ENCODE results near the gene SHFL. TPM values are rescaled to one million over a fixed set of nuclear protein-coding genes. Genes with fewer than 3 reads are reported as not detected.

Gene SHFL
- 16.0 and 22.7 TPM in 2 replicates for total RNA-seq (ENCODE audit: low replicate concordance)

GRCh38 chr19:10085641-10086590 lies at the start of gene SHFL:
Gene SHFL (plus strand): TSS chr19:10086317. CDS start chr19:10086428, 111 bp downstream.

GRCh38 chr19:10106100-10106936 lies 20.2 kb downstream of the SHFL start, which contains the start of gene PPAN:
Gene PPAN (plus strand): TSS chr19:10106362. CDS start chr19:10106395, 33 bp downstream.

DNA sequence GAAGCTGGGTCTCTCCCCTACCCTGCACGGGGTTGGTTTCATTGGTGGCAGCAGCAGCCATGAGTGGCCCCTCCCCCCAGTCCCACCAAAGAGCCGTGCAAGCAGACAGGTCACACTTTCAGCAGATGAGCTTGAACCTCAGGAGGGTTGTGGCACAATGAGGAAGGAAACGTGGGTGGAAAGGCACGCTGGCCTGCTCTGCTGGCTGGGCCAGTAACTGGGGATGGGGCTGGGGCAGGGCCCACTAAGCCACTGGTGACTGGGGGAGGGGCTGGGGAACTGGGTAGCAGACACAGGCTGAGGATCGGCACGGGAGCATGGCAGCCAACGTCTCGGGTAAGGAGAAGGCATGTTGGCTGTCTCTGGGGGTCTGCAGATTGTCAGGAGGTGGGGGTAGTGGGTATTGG lies 25.3 kb downstream of the SHFL start, which contains the start of gene P2RY11:
Gene P2RY11 (plus strand): TSS at position 289 of the 407 bp plus-strand sequence. CDS start 29 bp downstream, at position 318.

Other genes starting within 250 kb of the SHFL start
- gene OLFM2, start 149.8 kb upstream of the SHFL start, total RNA-seq (ENCODE audit: low replicate concordance), result 1.4 and 16.1 TPM in 2 replicates
- 0.38 and 4.3 TPM in 2 replicates for gene COL5A3, start 75.8 kb upstream of the SHFL start, total RNA-seq (ENCODE audit: low replicate concordance)
- not detected in 2 replicates for gene RDH8, start 72.8 kb upstream of the SHFL start, total RNA-seq (ENCODE audit: low replicate concordance)
- under 0.01 and 0.45 TPM in 2 replicates for gene ANGPTL6, start 16.4 kb downstream of the SHFL start, total RNA-seq (ENCODE audit: low replicate concordance)
- gene PPAN, start 20.0 kb downstream of the SHFL start, total RNA-seq (ENCODE audit: low replicate concordance), result 25.2 and 32.5 TPM in 2 replicates
- 2.0 and 4.0 TPM in 2 replicates for gene P2RY11, start 25.4 kb downstream of the SHFL start, total RNA-seq (ENCODE audit: low replicate concordance)
- gene EIF3G, start 33.6 kb downstream of the SHFL start, total RNA-seq (ENCODE audit: low replicate concordance), result 343 and 390 TPM in 2 replicates
- 16.6 and 23.2 TPM in 2 replicates for gene DNMT1, start 108.6 kb downstream of the SHFL start, total RNA-seq (ENCODE audit: low replicate concordance)
- gene S1PR2, start 145.0 kb downstream of the SHFL start, total RNA-seq (ENCODE audit: low replicate concordance), result 9.3 and 22.9 TPM in 2 replicates
- 5.7 and 18.0 TPM in 2 replicates for gene MRPL4, start 165.9 kb downstream of the SHFL start, total RNA-seq (ENCODE audit: low replicate concordance)
- gene ICAM1, start 184.8 kb downstream of the SHFL start, total RNA-seq (ENCODE audit: low replicate concordance), result 7.5 and 20.7 TPM in 2 replicates
- 0.45 and 0.82 TPM in 2 replicates for gene ICAM4, start 200.6 kb downstream of the SHFL start, total RNA-seq (ENCODE audit: low replicate concordance)
- 0.94 and 1.7 TPM in 2 replicates for gene ICAM5, start 203.6 kb downstream of the SHFL start, total RNA-seq (ENCODE audit: low replicate concordance)
- 0.23 and 0.30 TPM in 2 replicates for gene ZGLP1, start 223.5 kb downstream of the SHFL start, total RNA-seq (ENCODE audit: low replicate concordance)
- gene FDX2, start 229.7 kb downstream of the SHFL start, total RNA-seq (ENCODE audit: low replicate concordance), result 7.1 and 21.8 TPM in 2 replicates
- gene RAVER1, start 247.2 kb downstream of the SHFL start, total RNA-seq (ENCODE audit: low replicate concordance), result 8.2 and 10.9 TPM in 2 replicates

Measured in smooth muscle cell of the coronary artery (primary cell).